GM23248 (cell line): Measurements from ENCODE around the gene MTREX.

Source experiments
- EZH2 ChIP-seq: fragments of 200-600 bp; sonication (generic); IDR thresholded peaks from 2 replicates; pipeline ENCODE4 v1.6.1; 2018; ENCODE audit warnings: antibody characterized with exemption, mild to moderate bottlenecking; ENCODE audit not compliant: insufficient read depth, poor library complexity, severe bottlenecking
- EZH2phosphoT487 ChIP-seq: fragments of 200-600 bp; sonication (generic); IDR thresholded peaks from 2 replicates; pipeline ENCODE4 v1.6.1; 2018; ENCODE audit warnings: antibody characterized with exemption, moderate library complexity, mild to moderate bottlenecking, low read depth; ENCODE audit not compliant: insufficient read depth

GRCh38 chr5:55363856-55364255, 56.1 kb downstream of the MTREX start:
- TF ChIP-seq EZH2 (no peak), EZH2phosphoT487 (no peak)
